ENCODE results near the gene SULF2.

Gene SULF2

DNA sequence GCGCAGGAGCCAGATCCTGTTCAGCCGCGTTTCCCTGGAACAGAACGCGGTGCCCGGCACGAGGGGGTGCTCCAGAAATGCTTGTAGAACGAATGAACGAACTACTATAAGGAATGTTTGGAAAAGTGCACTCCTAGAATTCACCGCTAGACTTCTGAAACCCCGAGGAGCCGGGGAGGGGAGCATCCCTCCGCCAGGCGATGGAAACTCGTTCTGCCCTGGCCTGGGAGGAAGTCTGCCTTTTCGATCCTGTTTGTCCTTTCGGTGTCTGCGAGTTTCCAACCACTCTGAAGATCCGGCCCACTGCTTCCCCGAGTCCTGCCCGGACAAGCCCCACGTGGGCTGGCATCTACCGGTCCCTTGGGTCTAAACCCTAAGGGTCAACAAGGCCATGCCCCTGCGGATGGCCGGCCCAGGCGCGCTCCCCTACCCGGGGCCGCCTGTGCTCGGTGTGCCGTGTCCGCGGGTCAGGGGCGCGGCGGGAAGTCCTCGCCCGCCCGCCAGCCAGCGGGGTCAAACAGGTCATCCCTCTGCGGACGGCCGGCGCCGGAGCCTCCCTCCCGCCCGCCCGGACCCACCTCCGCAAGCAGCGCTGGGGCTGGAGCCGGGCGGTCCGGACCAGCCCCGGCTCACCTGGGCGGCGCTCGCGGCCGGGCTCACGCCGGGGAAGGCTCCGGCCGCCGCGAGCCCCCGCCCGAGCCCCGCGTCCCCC is 526 bp downstream of the SULF2 start:
- peak; percentile 75 for DNase-seq

DNA sequence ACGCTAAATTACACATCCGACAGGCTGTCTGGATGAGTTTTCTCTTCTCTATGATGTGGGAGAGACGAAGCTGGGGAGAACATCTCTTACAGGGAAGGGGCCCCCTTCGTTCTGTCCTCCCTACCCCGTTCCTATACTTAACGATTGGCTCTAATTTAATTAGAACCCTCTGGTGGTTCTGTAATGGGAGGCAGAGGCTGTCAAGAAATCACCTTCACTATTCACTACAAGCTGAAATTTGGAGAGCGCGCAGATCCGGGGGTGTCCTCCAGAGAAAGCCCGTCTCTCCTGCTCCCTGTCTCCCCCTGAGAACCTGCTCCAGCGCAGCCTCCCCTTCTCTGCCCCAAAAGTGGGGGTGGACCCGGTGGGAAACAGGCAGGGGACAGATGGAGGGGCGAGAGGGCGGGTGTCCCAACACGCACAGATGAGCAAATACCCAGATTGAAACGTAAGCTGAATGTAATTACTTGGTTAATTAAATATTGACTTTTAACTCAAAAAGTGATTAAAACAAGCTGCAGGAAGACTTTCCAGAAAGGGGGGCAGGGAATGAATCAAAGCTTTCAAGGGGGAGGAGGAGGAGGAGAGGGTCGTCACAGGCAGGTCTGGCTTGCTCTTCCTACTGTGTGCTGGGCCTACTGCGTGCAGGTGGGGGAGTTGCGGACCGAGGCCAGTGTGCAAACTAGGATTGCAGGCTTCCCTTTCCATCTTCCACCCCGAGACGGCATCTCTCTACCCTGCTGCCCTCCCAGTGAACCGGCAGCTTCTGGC is 1.3 kb downstream of the SULF2 start:
- DNase-seq = no peak

DNA sequence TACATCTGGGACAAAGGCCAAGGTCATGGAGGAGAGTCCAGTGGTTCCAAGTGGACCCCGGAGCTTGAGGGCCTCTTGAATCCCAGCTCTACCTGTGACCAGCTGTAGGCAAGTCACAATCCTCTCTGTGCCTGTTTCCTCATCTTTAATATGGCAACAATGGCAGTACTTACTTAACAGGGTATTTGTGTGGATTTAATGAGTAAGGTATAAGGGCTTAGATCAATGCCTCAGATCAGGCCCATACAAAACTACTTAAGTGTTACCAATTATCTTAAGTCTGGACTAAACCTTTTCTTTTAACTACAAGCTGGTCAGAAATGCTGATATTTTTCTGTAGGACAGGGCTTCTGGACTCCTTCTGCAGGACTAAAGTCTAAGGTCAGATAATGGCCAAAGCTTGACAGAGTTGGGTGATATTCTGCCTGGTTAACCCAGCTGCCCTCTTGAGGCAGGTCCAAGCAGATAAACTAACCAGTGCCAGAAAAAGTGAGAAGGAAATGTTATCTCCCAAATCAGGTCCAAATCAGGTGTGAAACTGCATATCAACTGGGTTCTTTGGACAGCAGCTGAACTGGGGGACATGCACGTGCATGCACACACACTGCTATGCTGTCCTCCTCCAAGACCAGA is 2.2 kb downstream of the SULF2 start:
- no peak for DNase-seq

DNA sequence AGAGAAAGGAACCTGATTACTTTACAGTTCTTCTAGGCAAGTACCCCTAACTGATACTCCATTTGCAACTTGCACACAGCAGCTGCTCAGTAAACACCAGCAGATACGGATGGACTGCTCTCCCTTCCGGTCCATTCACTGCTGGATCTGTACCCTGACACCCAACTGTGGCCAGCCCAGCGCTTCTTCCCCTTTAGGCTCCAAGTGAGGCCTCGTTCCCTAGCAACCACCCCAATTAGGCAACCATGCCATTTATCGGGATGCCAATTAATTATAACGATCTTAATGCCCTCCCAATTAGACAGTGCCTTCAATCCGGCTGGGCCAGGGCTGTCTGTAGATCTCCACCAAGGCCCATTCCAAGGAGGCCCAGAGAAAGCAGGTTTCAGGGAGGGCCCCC is 3.2 kb downstream of the SULF2 start:
- no peak for DNase-seq

DNA sequence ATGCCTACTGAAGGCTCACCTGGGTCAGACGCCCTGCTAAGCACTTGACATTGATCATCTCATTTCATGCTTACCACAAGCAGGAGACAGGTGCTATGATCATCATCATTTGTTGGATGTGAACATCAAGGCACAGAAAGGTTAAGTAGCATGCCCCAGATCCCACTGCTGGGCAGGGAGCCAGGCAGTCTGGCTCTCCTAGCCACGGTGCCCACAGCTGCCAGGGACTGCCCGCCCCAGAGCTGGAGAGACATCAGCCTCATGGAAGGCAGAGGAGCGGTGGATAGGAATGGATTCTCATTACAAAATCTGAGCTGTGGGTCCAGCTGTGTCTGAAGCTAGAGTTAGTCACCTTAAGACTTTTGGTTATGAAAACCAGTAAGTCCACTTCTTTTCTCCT is 3.6 kb downstream of the SULF2 start:
- no peak for DNase-seq

DNA sequence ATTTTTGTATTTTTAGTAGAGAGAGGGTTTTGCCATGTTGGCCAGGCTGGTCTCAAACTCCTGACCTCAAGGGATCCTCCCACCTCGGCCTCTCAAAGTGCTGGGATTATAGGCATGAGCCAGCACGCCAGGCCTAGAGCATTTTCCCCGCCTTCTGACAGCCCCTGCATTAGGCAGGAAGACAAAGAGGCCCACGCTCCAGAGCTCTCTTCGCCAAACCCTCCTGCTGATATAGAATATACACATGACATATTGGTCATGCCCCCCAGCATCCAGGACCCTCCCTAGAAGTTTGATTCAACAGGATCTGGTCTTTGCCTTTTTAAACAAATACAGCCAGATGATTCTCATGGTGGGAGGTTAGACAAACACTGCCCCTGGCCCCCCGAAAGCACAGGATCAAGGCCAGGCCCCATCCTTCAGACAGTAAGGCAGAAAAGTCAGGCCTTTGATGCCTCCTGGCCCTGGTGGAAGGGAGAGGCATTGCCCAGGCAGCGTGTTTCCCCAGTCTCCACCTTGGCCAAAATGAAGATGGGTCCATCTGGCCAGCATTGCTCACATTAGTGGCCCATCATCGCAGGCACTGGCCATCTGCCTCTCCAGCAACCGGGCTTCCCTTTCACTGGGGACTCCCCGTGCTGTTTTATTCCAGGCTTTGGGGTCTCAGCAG is 4.4 kb downstream of the SULF2 start:
- DNase-seq = no peak

DNA sequence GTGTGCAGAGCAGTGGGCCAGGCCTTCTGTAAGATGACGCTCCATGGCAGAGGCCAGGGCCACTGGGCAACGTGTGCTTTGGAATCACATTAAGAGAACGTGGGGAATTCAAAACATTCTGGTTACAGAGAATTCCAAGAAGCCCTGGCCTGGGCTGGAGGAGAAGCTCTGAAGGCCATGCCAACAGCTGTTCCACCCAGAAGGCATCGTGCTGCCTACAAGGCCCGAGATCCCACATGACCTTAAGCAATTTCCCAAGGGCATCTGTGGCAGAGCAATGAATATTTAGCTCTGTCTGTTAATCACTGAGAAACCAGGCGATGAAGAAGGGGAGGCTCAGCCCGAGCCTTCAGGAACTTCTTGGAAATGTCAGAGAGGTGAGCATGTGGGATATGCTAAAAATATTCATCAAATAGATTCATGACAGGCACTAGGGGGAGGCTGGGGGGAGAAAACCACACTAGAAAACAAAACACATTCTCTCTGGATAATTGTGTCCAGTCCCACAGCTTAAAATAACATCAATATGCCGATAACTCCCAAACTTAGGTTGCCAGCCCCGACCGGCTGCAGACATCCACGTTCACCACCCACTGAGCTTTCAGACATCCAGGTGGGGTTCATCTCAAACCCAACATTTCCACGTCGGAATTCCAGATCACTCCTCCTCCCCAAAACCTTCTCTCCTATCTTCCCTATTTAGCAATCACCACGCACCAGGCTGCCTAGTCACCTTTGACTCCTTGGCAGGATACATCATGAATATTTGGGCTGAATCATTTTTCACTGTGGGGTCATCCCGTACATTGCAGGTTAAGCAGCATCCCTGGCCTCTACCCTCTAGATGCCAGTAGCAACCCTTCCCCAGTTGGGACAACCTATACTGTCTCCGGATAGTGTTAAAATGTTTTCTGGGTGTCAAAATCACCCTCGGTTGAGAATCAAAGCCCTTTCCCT is 6.6 kb downstream of the SULF2 start:
- no peak for DNase-seq

DNA sequence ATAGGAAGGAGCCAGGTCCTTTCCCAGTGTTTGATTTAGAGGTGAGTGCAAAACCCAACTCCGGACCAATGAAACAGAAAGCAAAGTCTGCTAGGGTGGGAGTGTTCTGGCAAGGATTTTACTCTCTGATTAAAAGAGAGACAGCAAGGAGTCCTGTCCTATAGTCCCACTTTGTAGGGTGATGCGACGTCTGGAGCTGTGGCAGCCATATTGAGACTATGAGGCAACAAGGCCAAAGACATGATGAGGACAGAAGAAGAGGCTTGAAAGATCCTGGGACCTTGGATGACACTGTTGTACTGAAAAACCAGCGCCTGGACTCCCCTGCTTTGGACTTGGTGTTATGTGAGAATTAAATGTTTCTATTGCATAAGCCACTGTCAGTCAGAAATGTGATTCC is 8.1 kb downstream of the SULF2 start:
- no peak for DNase-seq

DNA sequence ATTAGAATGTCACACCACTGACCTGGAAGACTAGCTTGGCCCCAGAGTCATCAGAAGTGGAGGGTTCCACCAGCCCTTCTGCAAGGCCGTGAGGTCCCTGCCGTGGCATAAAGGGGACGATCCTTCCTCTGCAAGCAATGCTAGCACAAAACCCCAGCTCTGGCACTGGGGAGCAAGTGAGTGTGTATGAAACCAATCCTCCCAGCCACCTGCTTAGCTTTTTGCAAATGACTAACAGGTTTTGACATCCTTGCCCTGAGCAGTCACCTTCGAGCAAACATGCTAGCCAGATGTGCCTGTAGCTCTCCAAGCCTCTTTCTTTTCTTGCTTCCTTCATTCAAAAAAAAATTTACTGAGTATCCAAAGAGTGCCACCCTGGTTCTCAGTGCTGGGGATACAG is 8.6 kb downstream of the SULF2 start:
- no peak for DNase-seq

DNA sequence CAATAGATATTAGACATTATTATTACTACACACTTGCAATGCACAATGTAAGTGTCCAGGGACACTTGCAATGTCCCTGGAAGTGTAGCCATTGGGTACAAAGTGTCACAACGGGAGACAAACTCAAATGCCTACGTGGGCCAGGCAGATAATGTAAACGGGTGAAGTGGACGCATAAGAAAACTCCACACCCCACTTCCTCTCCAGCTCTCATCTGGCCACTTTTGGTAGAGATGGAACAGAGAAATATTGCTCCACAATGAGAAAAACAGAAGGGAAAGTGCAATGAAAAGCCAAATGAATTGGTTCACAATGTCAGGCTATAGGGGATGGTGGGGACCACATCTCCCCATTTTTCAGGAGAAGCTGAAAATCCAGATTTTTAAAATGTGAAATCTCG is 9.4 kb downstream of the SULF2 start:
- no peak for DNase-seq

DNA sequence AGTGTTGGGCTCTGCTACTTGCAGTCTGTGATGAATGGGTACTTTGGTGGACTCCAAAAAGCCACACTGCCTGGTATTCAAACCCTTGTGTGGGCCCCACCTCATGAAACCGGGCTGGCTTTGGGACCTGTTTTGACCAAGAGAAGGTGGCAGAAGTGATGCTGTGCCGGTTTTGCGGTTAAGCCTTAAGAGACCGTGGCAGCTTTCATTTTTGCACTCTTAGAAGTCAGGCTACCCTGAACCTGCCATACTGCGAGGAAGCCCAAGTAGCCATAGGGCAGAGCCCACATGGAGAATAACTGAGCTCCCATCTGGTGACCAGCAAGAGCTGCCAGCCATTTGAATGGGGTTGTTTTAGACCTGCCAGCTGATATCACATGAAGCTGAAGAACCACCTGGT is 10.2 kb downstream of the SULF2 start:
- DNase-seq = no peak

DNA sequence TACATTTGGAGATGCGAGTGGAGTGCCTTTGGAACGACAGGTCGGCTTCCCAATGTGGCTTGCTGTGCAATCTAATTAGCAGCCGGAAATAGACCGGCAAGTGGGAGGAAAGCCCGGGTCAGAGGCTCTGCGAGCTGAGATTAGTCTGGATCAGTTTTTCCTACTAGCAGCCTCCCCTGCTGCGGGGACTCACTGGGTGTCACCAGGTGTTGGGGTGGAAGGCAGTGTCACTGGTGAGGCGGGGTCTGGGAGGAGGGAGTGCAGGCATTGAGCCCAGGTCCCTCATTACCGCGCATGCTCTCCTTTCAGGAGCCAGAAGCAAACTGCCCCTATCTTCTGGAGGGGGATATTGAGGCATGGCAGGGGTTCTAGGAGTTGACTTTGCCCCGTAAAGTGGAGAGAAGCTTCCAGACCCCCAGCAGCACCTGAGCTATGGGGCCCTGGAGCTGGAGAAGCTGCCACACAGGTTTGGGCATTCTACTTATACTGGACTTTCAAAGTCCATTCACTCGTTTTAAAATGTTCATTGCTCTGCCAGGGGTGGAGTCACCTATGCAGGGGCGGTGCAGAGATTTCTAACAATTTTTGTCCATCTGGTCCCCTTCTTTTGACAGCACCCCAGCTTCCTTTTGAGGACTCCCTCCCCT is 11.0 kb downstream of the SULF2 start:
- DNase-seq = no peak

DNA sequence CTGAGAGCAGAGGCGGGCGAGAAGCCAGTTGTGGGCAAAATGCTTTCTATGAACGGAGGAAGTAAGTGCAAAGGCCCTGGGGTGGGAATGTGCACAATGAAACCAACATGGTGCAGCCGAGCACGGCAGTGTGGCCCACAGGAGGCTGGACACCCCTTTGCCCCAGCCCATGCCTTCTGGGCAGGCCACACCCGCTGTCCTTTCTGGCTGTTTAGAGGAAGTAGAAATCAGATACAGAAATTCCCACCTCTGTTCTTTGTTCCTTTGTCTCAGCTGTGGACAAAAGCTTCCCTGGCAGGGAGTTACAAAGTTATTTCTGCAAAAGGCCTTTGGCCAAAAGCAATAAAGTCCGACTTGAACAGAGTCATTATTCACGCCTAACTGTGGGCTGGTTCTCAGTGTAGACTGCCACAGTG is 11.9 kb downstream of the SULF2 start:
- no peak for DNase-seq

DNA sequence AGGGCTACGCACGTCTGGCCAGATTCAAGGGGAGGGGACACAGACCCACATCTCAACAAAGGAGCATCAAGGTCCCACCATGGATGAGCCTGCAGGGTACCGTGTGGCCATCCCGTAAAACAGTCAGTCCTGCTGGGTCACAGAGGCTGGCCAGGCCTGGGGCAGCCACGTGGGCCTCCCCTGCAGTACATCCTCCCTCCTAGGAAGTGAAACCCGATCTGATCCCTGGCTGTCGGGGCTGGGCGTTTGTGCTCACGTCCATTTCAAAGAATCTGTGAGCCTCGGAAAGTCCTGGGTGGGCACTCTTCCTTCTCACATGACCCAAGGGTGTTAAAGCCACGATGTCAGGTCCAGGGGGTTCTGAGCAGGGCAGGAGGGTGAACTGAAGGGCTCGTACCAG is 14.3 kb downstream of the SULF2 start:
- DNase-seq = no peak

DNA sequence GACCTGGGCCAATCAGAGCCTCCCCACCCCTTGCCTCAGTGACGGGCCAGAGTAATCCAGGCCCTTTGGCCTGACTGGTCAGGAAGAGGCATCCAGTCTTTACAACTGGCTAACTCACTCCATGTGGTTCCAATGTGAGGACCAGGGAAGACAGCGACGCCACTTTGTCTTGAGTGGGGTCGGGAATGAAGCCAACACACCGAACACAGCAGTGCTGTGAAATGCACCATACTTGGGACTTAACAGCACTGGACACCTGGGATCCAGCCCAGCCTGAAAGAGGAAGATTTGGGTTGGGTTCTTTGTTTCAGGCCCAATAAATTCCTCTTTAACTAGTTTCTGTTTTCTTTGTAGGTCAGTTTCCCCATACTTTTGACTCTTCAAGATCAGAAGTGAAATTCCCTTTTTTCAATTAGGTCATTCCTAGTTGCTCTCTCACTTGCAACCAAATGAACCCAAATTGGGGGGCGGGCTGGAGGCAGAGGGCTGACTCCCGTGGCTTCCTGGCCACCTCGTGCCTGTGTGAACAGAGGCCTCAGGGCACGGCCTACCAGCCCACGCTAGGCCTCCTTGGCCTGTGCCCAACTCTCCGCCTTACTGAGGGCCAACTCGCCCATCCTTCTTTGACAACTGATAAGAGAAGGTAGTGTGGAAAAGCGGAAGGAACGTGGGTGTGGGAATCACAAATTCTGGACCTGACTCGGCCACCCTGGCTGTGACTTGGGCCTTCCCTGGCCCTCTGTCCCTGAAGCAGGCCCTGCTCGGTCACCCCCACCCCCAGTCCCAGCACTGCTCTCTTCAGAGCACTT is 17.1 kb downstream of the SULF2 start:
- DNase-seq = no peak

DNA sequence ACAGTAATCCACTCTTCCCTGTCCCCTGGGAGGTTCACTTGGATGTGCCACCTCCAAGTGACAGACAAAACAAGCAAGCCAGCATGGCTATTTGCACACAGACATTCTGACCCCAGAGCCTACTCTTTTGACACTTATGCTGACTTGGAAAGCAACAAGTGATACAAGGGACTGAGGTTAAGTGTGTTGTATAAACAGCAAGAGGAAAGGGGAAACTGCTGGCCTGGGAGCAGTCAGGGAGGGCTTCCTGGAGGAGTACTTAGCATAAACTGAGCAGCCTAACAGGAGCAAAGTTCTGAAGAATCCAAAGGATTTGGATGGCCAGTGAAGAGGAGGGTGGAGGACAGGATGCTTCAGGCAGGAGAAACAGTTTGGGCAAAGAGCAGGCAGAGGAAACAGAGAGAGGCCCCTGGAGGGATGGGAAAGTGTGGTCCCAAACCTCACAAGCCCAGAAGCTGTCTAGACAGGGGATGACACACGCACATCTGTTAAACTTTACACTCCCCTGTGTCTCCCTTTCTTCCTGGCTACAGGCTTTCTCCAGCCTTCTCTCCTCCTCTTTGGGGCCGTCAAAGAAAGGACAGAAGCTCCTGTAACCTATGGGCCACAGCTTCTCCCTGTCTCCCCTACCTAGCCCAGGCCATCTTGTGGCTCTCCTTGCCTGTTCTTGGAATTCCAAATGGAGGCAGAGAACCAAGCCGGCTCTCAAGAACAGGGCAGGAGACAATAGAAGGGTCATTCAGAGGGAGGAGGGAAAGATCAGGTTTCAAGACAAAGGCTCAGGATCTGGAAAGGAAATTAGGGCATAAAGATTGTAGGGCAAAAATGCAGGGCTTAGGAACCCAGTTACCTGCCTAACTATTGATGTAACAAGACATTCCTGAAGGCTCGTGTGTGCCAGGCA is 19.3 kb downstream of the SULF2 start:
- no peak for DNase-seq

DNA sequence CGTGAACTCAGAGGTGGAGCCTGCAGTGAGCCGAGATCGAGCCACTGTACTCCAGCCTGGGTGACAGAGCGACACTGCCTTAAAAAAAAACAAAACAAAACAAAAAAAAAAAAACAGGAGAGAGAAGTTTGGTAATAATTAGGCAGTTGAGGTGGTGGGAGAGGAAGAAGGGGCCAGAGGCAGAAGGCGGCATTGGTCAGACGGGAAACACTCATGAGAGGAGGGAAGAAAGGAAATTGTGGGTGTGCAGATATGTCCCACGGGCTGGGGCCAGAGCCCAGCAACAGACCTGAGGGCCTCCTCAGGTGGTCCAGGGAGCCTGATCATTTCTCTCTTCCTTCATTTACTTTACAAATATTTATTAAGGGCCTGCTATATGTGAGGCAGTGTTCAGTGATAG is 20.0 kb downstream of the SULF2 start:
- no peak for DNase-seq

DNA sequence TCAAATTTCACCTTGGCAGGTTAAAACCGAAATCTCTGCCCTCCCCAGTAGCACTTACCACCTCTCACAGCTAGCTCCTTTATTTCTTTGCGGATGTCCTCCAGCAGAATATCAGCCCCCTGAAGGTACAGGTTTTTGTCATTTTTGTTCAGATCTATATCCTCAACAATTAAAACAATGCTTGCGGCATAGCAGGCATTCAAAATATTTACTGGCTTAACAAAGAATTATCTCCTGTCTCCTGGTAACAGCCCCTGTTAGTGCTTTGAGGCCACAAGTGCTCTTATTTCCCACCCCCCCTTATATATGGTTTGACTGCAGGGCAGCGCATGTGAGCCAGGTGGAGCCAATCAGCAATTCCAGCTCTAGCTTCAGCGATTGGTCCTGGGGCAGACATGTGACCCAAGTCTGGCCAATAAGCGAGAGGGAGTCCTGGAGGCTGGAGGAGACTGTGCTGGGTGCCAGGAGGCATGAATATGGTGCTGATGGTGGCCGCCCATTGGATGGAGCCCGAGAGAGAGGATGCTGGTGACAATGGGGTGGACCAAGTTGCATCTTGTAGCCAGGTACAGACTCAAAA is 21.0 kb downstream of the SULF2 start:
- DNase-seq = no peak

DNA sequence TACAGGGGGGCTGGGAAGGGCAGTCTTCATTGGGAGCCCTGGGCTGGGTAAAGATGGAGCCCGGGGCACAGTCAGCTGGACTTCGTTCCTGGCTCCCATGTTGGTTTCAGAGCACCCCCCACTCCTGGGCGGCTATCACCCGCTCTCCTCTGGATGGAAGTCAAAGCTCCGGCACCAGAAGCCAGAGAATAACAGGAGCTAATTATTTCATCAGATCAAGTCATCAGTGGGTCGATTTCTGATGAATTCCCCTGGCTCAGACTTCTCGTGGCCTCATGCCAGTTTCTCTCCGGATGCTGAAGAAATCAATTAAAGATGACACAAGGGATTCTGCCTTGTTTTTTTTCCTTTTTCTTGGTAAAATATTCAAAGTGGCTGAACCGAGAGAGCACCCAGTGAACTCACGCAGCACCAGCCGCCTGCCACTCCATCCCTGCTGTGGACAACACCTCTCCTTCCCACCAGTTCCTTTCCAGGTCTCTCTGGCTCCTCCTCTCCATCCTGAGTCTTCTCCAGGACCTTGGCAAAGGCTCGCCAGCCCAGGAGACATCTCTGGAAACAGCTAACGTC is 22.5 kb downstream of the SULF2 start:
- DNase-seq = no peak

Measured in right kidney (tissue), 1 donor.